HepG2 (cell line): ENCODE measurements around the gene CTDNEP1. TPM values are rescaled to one million over a fixed set of nuclear protein-coding genes. Genes with fewer than 3 reads are reported as not detected.

Experiments
- HDAC1 ChIP-seq: sonication (generic); formaldehyde crosslinking; IDR thresholded peaks from 2 replicates; pipeline ENCODE4 v1.5.1; 2020; ENCODE audit warnings: mild to moderate bottlenecking, missing genetic modification reagents
- HDAC6 ChIP-seq: fragments of 200-600 bp; sonication (generic); IDR thresholded peaks from 2 replicates; pipeline ENCODE4 v1.7.0; 2017; ENCODE audit warnings: mild to moderate bottlenecking, antibody characterized with exemption, low read length, low read depth
- HIVEP1 ChIP-seq: sonication (generic); formaldehyde crosslinking; IDR thresholded peaks from 2 replicates; pipeline ENCODE4 v1.4.0; 2020; ENCODE audit warnings: mild to moderate bottlenecking, missing genetic modification reagents
- HNRNPL ChIP-seq: fragments of 200-400 bp; formaldehyde crosslinking; IDR thresholded peaks from 2 replicates; pipeline ENCODE4 v1.6.1; 2017; ENCODE audit warnings: mild to moderate bottlenecking, low read depth, low read length
- KAT2B ChIP-seq: fragments of 150-350 bp; IDR thresholded peaks from 2 replicates; pipeline ENCODE4 v1.6.1; 2014; ENCODE audit warnings: low read depth, low read length, borderline replicate concordance
- MAZ ChIP-seq, 2 experiments: sonication (generic) in 1 of 2; formaldehyde crosslinking in 1 of 2; IDR thresholded peaks; 2 replicates each; pipeline versions ENCODE4 v1.5.0 to v1.6.1; 2012 to 2020; ENCODE audit warnings: low read depth in 2 of 2, mild to moderate bottlenecking in 2 of 2, borderline replicate concordance in 1 of 2, improper control_type of control experiment in 1 of 2, low read length in 1 of 2, missing genetic modification reagents in 1 of 2, moderate library complexity in 1 of 2
- PATZ1 ChIP-seq: sonication (generic); formaldehyde crosslinking; IDR thresholded peaks from 2 replicates; pipeline ENCODE4 v1.4.0; 2020; ENCODE audit warnings: missing genetic modification reagents
- PHF8 ChIP-seq: sonication (generic); formaldehyde crosslinking; IDR thresholded peaks from 2 replicates; pipeline ENCODE4 v1.5.0; 2020; ENCODE audit warnings: missing genetic modification reagents
- RFXANK ChIP-seq: IDR thresholded peaks from 2 replicates; pipeline ENCODE4 v1.6.1; 2016
- SIX1 ChIP-seq: sonication (generic); formaldehyde crosslinking; IDR thresholded peaks from 2 replicates; pipeline ENCODE4 v1.4.0; 2020; ENCODE audit warnings: missing genetic modification reagents, borderline replicate concordance
- SRY ChIP-seq: sonication (generic); formaldehyde crosslinking; IDR thresholded peaks from 2 replicates; pipeline ENCODE4 v1.8.0; 2022; ENCODE audit warnings: mild to moderate bottlenecking, missing genetic modification reagents
- THAP7 ChIP-seq: sonication (generic); formaldehyde crosslinking; IDR thresholded peaks from 2 replicates; pipeline ENCODE4 v1.8.1; 2023; ENCODE audit warnings: mild to moderate bottlenecking, missing genetic modification reagents
- ZBTB7A ChIP-seq: sonication (generic); formaldehyde crosslinking; IDR thresholded peaks from 2 replicates; pipeline ENCODE4 v1.8.0; 2022; ENCODE audit warnings: mild to moderate bottlenecking, missing genetic modification reagents
- ZFP90 ChIP-seq: sonication (generic); formaldehyde crosslinking; IDR thresholded peaks from 2 replicates; pipeline ENCODE4 v1.8.0; 2022; ENCODE audit warnings: missing genetic modification reagents, mild to moderate bottlenecking, inconsistent platforms, borderline replicate concordance
- ZNF143 ChIP-seq: sonication (generic); formaldehyde crosslinking; IDR thresholded peaks from 2 replicates; pipeline ENCODE4 v1.4.0; 2020; ENCODE audit warnings: missing genetic modification reagents
- ZNF281 ChIP-seq: sonication (generic); formaldehyde crosslinking; IDR thresholded peaks from 2 replicates; pipeline ENCODE4 v1.4.0; 2020; ENCODE audit warnings: missing genetic modification reagents, borderline replicate concordance
- ZNF350 ChIP-seq: sonication (generic); formaldehyde crosslinking; IDR thresholded peaks from 2 replicates; pipeline ENCODE4 v1.4.0; 2020; ENCODE audit warnings: mild to moderate bottlenecking, low read depth, missing genetic modification reagents, borderline replicate concordance
- ZNF460 ChIP-seq: sonication (generic); formaldehyde crosslinking; IDR thresholded peaks from 2 replicates; pipeline ENCODE4 v1.5.1; 2020; ENCODE audit warnings: missing genetic modification reagents, mild to moderate bottlenecking, borderline replicate concordance
- ZNF570 ChIP-seq: sonication (generic); formaldehyde crosslinking; IDR thresholded peaks from 2 replicates; pipeline ENCODE4 v1.4.0; 2020; ENCODE audit warnings: mild to moderate bottlenecking, missing genetic modification reagents, borderline replicate concordance
- polyA plus RNA-seq, 8 experiments: library from polyadenylated mRNA; depleted of rRNA in 3 of 8; stranded (reverse) in 7 of 8; unstranded in 1 of 8; fragments of >200 nt; fragmentation: Illumina TruSeq in 4 of 8; extraction: Trizol in 4 of 8; gene quantifications; 2 replicates each; pipeline versions ENCODE4 v1.2.1 to v1.2.3, GENCODE V29; 2011 to 2016; ENCODE audit warnings: low read depth in 4 of 8, missing spikeins in 1 of 8, mixed read lengths in 1 of 8; ENCODE audit not compliant: insufficient read depth in 1 of 8
- total RNA-seq, 5 experiments: library from RNA; depleted of rRNA; stranded (reverse); fragments of >200 nt; fragmentation: Illumina TruSeq; extraction: Trizol; gene quantifications; 2 replicates each; pipeline ENCODE4 v1.2.3, GENCODE V29; 2016; ENCODE audit warnings: low read depth in 1 of 5
- TF ChIP-seq, protein P1 (sequence below): sonication (generic); formaldehyde crosslinking; IDR thresholded peaks from 2 replicates; pipeline ENCODE4 v1.8.0; 2022; ENCODE audit warnings: mild to moderate bottlenecking, missing genetic modification reagents
- TF ChIP-seq, protein P2 (sequence below): sonication (generic); formaldehyde crosslinking; IDR thresholded peaks from 2 replicates; pipeline ENCODE4 v1.4.0; 2020; ENCODE audit warnings: missing genetic modification reagents

Gene CTDNEP1
- total and polyA plus RNA-seq, 2 of the 13 experiments (the other 11 are each of a cell fraction or from before 2014, with no cell fraction given): 19.8 to 118 TPM

DNA sequence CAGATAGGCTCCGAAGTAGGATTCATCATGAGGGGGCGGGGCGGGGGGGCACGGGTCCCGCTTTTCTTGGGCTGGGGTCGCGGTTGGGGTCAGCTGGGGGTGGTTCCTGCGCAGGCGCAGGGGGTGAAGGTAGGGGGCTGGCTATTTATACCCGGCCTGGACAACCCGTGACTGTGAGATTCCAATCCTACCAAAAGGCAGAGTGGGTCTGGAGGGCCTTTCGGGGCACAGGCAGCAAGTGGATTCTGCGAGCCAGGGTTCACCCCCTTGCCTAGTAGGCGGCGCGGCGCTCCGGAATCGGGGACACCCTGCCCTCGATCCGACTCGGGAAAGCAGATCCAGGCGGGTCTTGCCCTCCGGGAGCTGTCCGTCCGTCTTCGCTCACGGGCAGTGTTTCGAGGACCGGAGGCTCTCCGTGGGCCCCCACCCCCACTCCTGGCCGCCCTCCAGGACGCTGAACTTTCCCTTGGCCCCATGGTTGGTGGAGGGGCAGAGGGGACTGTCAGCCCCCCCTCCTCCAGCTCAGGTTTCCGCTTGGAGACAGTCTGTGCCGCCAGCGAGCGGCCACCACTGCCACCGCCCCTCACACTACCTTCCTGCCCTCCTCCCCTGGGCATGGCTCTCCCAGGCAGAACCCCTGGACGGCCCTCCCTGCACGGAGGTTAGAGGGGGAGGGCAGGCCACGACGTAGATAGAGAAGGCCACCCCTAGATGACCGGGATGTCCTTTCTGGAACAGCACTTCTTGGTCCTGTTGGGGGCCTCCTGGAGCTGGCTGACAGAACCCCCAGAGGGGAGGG lies 30.6 kb upstream of the CTDNEP1 start (continued):
- TF ChIP-seq HDAC6: no peak
- peak; percentile 52; the same call in 1 of the 2 replicates for TF ChIP-seq HNRNPL
- 0 out of 2 replicates have a peak, but pooled peaks have one; percentile 7 for TF ChIP-seq ZNF143 (CRISPR knock-in tag)
- TF ChIP-seq ZFP90 (CRISPR knock-in tag): 0 out of 2 replicates have a peak, but pooled peaks have one; percentile 56
- peak; percentile 7; the same call in 1 of the 2 replicates for TF ChIP-seq HIVEP1 (CRISPR knock-in tag)
- no peak for TF ChIP-seq ZNF570 (CRISPR knock-in tag)
- TF ChIP-seq ZNF281 (CRISPR knock-in tag): peak; percentile 88
- no peak for TF ChIP-seq ZNF460 (CRISPR knock-in tag)
- TF ChIP-seq SRY (CRISPR knock-in tag): 0 out of 2 replicates have a peak, but pooled peaks have one; percentile 44
- peak; percentile 22 for TF ChIP-seq PHF8
- TF ChIP-seq THAP7 (CRISPR knock-in tag): no peak
- TF ChIP-seq HDAC1 (CRISPR knock-in tag): peak; percentile 69
- no peak for TF ChIP-seq KAT2B
- TF ChIP-seq RFXANK (CRISPR knock-in tag): no peak
- TF ChIP-seq, protein P1, sequence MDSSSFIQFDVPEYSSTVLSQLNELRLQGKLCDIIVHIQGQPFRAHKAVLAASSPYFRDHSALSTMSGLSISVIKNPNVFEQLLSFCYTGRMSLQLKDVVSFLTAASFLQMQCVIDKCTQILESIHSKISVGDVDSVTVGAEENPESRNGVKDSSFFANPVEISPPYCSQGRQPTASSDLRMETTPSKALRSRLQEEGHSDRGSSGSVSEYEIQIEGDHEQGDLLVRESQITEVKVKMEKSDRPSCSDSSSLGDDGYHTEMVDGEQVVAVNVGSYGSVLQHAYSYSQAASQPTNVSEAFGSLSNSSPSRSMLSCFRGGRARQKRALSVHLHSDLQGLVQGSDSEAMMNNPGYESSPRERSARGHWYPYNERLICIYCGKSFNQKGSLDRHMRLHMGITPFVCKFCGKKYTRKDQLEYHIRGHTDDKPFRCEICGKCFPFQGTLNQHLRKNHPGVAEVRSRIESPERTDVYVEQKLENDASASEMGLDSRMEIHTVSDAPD: 0 out of 2 replicates have a peak, but pooled peaks have one; percentile 48
- TF ChIP-seq ZBTB7A (CRISPR knock-in tag): 0 out of 2 replicates have a peak, but pooled peaks have one; percentile 57
- no peak for TF ChIP-seq ZNF350 (CRISPR knock-in tag)
- TF ChIP-seq MAZ (IDR thresholded peaks at IDR 0.05; ENCODE audit: borderline replicate concordance, low read depth, low read length): 0 out of 2 replicates have a peak, but pooled peaks have one; percentile 27
- no peak for TF ChIP-seq MAZ (CRISPR knock-in tag; IDR thresholded peaks at IDR 0.05; ENCODE audit: low read depth)
- peak; percentile 89 for TF ChIP-seq PATZ1 (CRISPR knock-in tag)
- TF ChIP-seq, protein P2, sequence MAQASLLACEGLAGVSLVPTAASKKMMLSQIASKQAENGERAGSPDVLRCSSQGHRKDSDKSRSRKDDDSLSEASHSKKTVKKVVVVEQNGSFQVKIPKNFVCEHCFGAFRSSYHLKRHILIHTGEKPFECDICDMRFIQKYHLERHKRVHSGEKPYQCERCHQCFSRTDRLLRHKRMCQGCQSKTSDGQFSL: peak; percentile 72; the same call in 1 of the 2 replicates
- peak; percentile 87; the same call in 1 of the 2 replicates for TF ChIP-seq SIX1 (CRISPR knock-in tag)
